SK-N-SH treated with all-trans-retinoic acid at 6 μM for 48 hours (cell line): Measurements from ENCODE around the gene ASTN2.

Experiments used
- BACH2 ChIP-seq: fragments of 250-450 bp; sonication (Bioruptor Pico); IDR thresholded peaks from 2 replicates; pipeline ENCODE4 v1.9.0; 2021; ENCODE audit warnings: mild to moderate bottlenecking, borderline replicate concordance
- ESRRG ChIP-seq: fragments of 250-450 bp; sonication (Bioruptor Pico); IDR thresholded peaks from 2 replicates; pipeline ENCODE4 v1.6.1; 2021; ENCODE audit warnings: mild to moderate bottlenecking
- TF ChIP-seq, protein P1 (sequence below): fragments of 250-450 bp; sonication (Bioruptor Pico); IDR thresholded peaks from 2 replicates; pipeline ENCODE4 v1.5.1; 2020; ENCODE audit warnings: low read depth, mild to moderate bottlenecking, moderate library complexity
- TF ChIP-seq, protein P2 (sequence below): fragments of 250-450 bp; sonication (Bioruptor Pico); IDR thresholded peaks from 2 replicates; pipeline ENCODE4 v1.5.1; 2021; ENCODE audit warnings: mild to moderate bottlenecking, moderate library complexity

DNA sequence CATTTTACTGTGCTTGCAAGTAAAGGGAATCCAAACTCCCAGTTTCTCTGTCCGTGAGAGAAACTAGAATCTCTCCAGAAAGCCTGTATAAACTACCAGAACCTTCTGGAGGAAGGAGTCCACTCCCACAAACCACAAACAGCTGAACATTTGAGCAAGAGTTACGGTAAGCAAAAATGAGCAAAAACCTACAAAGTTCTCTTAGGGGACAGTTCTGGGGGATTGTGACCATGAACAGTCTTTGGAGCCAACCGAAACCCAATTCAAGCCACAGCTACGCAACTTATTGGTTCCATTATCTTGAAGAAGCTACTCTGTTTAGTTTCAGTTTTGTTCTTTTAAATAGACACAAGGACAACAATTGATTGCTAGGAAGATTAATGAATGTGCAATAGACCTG lies 330.6 kb downstream of the ASTN2 start:
- TF ChIP-seq BACH2 (CRISPR knock-in tag) = no peak
- TF ChIP-seq, protein P1, sequence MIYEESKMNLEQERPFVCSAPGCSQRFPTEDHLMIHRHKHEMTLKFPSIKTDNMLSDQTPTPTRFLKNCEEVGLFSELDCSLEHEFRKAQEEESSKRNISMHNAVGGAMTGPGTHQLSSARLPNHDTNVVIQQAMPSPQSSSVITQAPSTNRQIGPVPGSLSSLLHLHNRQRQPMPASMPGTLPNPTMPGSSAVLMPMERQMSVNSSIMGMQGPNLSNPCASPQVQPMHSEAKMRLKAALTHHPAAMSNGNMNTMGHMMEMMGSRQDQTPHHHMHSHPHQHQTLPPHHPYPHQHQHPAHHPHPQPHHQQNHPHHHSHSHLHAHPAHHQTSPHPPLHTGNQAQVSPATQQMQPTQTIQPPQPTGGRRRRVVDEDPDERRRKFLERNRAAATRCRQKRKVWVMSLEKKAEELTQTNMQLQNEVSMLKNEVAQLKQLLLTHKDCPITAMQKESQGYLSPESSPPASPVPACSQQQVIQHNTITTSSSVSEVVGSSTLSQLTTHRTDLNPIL (CRISPR knock-in tag) = no peak
- no peak for TF ChIP-seq ESRRG (CRISPR knock-in tag)
- TF ChIP-seq, protein P2, sequence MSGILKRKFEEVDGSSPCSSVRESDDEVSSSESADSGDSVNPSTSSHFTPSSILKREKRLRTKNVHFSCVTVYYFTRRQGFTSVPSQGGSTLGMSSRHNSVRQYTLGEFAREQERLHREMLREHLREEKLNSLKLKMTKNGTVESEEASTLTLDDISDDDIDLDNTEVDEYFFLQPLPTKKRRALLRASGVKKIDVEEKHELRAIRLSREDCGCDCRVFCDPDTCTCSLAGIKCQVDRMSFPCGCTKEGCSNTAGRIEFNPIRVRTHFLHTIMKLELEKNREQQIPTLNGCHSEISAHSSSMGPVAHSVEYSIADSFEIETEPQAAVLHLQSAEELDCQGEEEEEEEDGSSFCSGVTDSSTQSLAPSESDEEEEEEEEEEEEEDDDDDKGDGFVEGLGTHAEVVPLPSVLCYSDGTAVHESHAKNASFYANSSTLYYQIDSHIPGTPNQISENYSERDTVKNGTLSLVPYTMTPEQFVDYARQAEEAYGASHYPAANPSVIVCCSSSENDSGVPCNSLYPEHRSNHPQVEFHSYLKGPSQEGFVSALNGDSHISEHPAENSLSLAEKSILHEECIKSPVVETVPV (CRISPR knock-in tag) = no peak
